Astrocyte of the spinal cord (primary cell): ENCODE data around the gene WDR1.

Source experiments
- DNase-seq: peaks from one replicate; pipeline ENCODE4 v3.0.0; 2011; ENCODE audit warnings: low read depth, low spot score
- H3K4me3 ChIP-seq: 2 replicates; pipeline ENCODE4 v1.5.1; 2011; ENCODE audit warnings: low read depth, mild to moderate bottlenecking, low read length, moderate library complexity
- CTCF ChIP-seq: IDR thresholded peaks from 2 replicates; pipeline ENCODE4 v1.5.1; 2012; ENCODE audit warnings: low read depth, mild to moderate bottlenecking, low read length, inconsistent platforms
- in situ Hi-C: cut with HindIII; loops from 2 replicates; pipeline ENCODE4 v1.10.0; 2017; ENCODE audit warnings: low sequenced_read_pairs

WDR1 gene

GRCh38 chr4:10041036-10041435, 75.6 kb downstream of the WDR1 start:
- TF ChIP-seq CTCF = no peak
- no peak overlapping the region for H3K4me3 ChIP-seq
- no peak for DNase-seq
- in situ Hi-C loops = no loop called here

GRCh38 chr4:10040049-10040892, 76.3 kb downstream of the WDR1 start:
- DNase-seq = no peak
- no peak for TF ChIP-seq CTCF
- H3K4me3 ChIP-seq = no peak overlapping the region
- in situ Hi-C loops = no loop called here

- DNase-seq = no peak
- in situ Hi-C loops = no loop called here
- TF ChIP-seq CTCF = no peak
- no peak overlapping the region for H3K4me3 ChIP-seq
Measured at GRCh38 chr4:10036807-10037342, 79.7 kb downstream of the WDR1 start.

GRCh38 chr4:10035130-10035529, 81.5 kb downstream of the WDR1 start:
- DNase-seq = no peak
- no peak overlapping the region for H3K4me3 ChIP-seq
- TF ChIP-seq CTCF = no peak
- in situ Hi-C loops = no loop called here

- H3K4me3 ChIP-seq = no peak overlapping the region
- no peak for DNase-seq
- no peak for TF ChIP-seq CTCF
- in situ Hi-C loops = no loop called here
Measured at GRCh38 chr4:10034612-10035104, 81.9 kb downstream of the WDR1 start.

GRCh38 chr4:10034136-10034535, 82.5 kb downstream of the WDR1 start:
- in situ Hi-C loops = no loop called here
- no peak for TF ChIP-seq CTCF
- H3K4me3 ChIP-seq = no peak overlapping the region
- DNase-seq = no peak
